Measurements from ENCODE around the gene TCF15.

DNA sequence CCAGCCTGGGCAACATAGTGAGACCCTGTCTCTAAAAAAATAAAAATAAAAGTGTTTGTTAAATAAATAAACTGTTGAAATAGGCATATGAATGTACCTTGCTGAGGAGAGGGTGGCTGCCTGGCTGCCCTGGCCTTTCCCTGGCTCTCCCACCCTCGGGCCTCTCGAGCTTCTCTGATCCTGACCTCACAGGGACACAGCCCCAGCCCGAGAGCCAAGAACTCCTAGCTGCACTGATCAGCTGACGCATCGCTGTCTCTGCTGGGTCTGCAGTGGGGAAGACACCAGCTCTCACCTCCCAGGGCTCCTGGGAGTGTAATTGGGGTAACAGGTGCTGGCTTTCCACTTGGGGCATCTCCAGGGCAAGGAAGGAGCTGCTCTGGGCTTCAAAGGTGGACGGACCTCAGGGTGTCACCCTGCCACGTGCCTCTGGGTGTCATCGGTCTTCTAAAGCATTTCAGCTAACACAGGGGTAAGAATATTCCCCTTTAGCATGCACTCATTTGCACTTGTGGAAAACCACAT is 6.9 kb downstream of the TCF15 start:
- no peak for TF ChIP-seq CTCF (IDR thresholded peaks at IDR 0.05)
- no peak for TF ChIP-seq POLR2A (IDR thresholded peaks at IDR 0.05)
- TF ChIP-seq EP300 (IDR thresholded peaks at IDR 0.05) = no peak
- no peak for TF ChIP-seq POLR2AphosphoS5 (IDR thresholded peaks at IDR 0.05)
